HEK293 (cell line): ENCODE results near the gene CCDC112.
A peak's percentile ranks its signal among the peaks of the same experiment; 100 is the strongest.

Experiments
- CTCF ChIA-PET: fragments of 350-600 bp; formaldehyde crosslinking; extraction: SDS; loops from one replicate; lab custom pipeline; 2021; ENCODE audit warnings: antibody characterized with exemption; lab: Yijun Ruan, JAX
- POLR2A ChIA-PET: fragments of 300-600 bp; formaldehyde crosslinking; extraction: SDS; loops from one replicate; lab custom pipeline; 2020; ENCODE audit warnings: antibody characterized with exemption, inconsistent platforms; lab: Yijun Ruan, JAX
- H3K27ac ChIP-seq: fragments of 200-500 bp; sonication (Bioruptor generic); 2 replicates; pipeline ENCODE4 v1.5.1; 2014; ENCODE audit warnings: low read depth, low read length, control low read depth, inconsistent platforms; ENCODE audit errors: extremely low read depth
- H3K36me3 ChIP-seq, 2 experiments: fragments of 200-500 bp in 1 of 2; sonication (Bioruptor generic) in 1 of 2; 1 replicate in 1 of 2; 2 replicates in 1 of 2; pipeline ENCODE4 v1.5.1; 2014 to 2017; ENCODE audit warnings: inconsistent platforms in 2 of 2, low read length in 2 of 2; ENCODE audit not compliant: control insufficient read depth in 2 of 2, insufficient read depth in 1 of 2
- H3K4me1 ChIP-seq: fragments of 200-500 bp; sonication (Bioruptor generic); 2 replicates; pipeline ENCODE4 v1.5.1; 2014; ENCODE audit warnings: mild to moderate bottlenecking, low read length, inconsistent platforms; ENCODE audit not compliant: control insufficient read depth, insufficient read depth
- H3K4me3 ChIP-seq: 2 replicates; pipeline ENCODE4 v1.5.1; 2011; ENCODE audit warnings: low read depth, mild to moderate bottlenecking, control low read depth, low read length, moderate library complexity
- H3K9me3 ChIP-seq: fragments of 200-500 bp; sonication (Bioruptor generic); 2 replicates; pipeline ENCODE4 v1.5.1; 2014; ENCODE audit warnings: low read depth, low read length, inconsistent platforms; ENCODE audit not compliant: control insufficient read depth, insufficient read depth
- RBAK ChIP-seq: fragments of 450-650 bp; formaldehyde crosslinking; IDR thresholded peaks from 2 replicates; pipeline ENCODE4 v1.5.1; 2016; ENCODE audit warnings: missing biosample characterization, missing genetic modification characterization
- REST ChIP-seq: fragments of 450-650 bp; formaldehyde crosslinking; IDR thresholded peaks from 2 replicates; pipeline ENCODE4 v1.5.1; 2016; ENCODE audit warnings: missing biosample characterization, missing genetic modification characterization
- SALL2 ChIP-seq: fragments of 450-650 bp; formaldehyde crosslinking; IDR thresholded peaks from 2 replicates; pipeline ENCODE4 v1.5.0; 2017; ENCODE audit warnings: missing biosample characterization, mild to moderate bottlenecking, missing genetic modification characterization, borderline replicate concordance
- SCRT1 ChIP-seq: fragments of 450-650 bp; formaldehyde crosslinking; IDR thresholded peaks from 2 replicates; pipeline ENCODE4 v1.5.1; 2016; ENCODE audit warnings: missing biosample characterization, missing genetic modification characterization, borderline replicate concordance
- ZBTB48 ChIP-seq: fragments of 450-650 bp; formaldehyde crosslinking; IDR thresholded peaks from 2 replicates; pipeline ENCODE4 v1.5.1; 2016; ENCODE audit warnings: missing biosample characterization, missing genetic modification characterization
- ZNF133 ChIP-seq: fragments of 450-650 bp; formaldehyde crosslinking; IDR thresholded peaks from 2 replicates; pipeline ENCODE4 v1.5.1; 2016; ENCODE audit warnings: missing biosample characterization, missing genetic modification characterization
- ZNF175 ChIP-seq: fragments of 450-650 bp; formaldehyde crosslinking; IDR thresholded peaks from 2 replicates; pipeline ENCODE4 v1.5.1; 2016; ENCODE audit warnings: missing biosample characterization, missing genetic modification characterization
- ZNF302 ChIP-seq: fragments of 450-650 bp; formaldehyde crosslinking; IDR thresholded peaks from 2 replicates; pipeline ENCODE4 v1.5.1; 2016; ENCODE audit warnings: missing biosample characterization, missing genetic modification characterization, low read depth
- ZNF426 ChIP-seq: fragments of 450-650 bp; formaldehyde crosslinking; IDR thresholded peaks from 2 replicates; pipeline ENCODE4 v1.5.1; 2017; ENCODE audit warnings: missing biosample characterization, missing genetic modification characterization, mild to moderate bottlenecking, inconsistent platforms, moderate library complexity
- ZNF513 ChIP-seq: fragments of 450-650 bp; IDR thresholded peaks from 2 replicates; pipeline ENCODE4 v1.5.1; 2018; ENCODE audit warnings: missing biosample characterization, missing genetic modification characterization
- ZNF558 ChIP-seq: fragments of 450-650 bp; formaldehyde crosslinking; IDR thresholded peaks from 2 replicates; pipeline ENCODE4 v1.5.1; 2016; ENCODE audit warnings: missing biosample characterization, missing genetic modification characterization
- ZNF658 ChIP-seq: fragments of 450-650 bp; formaldehyde crosslinking; IDR thresholded peaks from 2 replicates; pipeline ENCODE4; 2016; ENCODE audit warnings: missing biosample characterization, missing genetic modification characterization
- ZNF777 ChIP-seq: fragments of 450-650 bp; formaldehyde crosslinking; IDR thresholded peaks from 2 replicates; pipeline ENCODE4 v1.5.1; 2017; ENCODE audit warnings: missing biosample characterization, missing genetic modification characterization, borderline replicate concordance

CCDC112 gene

GRCh38 chr5:115296124-115297022, at the start of gene CCDC112 (continued):
- TF ChIP-seq ZNF133 (no peak), SCRT1 (tag by site-specific recombination) (peak; percentile 81), ZNF426 (tag by site-specific recombination) (no peak), ZNF175 (tag by site-specific recombination) (no peak), SALL2 (tag by site-specific recombination) (no peak), ZBTB48 (tag by site-specific recombination) (peak; percentile 93)

GRCh38 chr5:115345344-115345743, 48.9 kb upstream of the CCDC112 start:
- TF ChIP-seq ZNF513, result no peak
- TF ChIP-seq ZNF558, result peak; percentile 98
- TF ChIP-seq ZNF302 (tag by site-specific recombination), result no peak

GRCh38 chr5:115343855-115344254, 47.4 kb upstream of the CCDC112 start:
- no peaks in the 10 kb centered on the region for H3K9me3 ChIP-seq
- H3K36me3 ChIP-seq, result no peaks in the 10 kb centered on the region
- POLR2A ChIA-PET, result no interaction called here
- H3K27ac ChIP-seq, result no peak overlapping the region
- H3K4me1 ChIP-seq, result no peaks in the 10 kb centered on the region
- CTCF ChIA-PET, result interaction anchor here (0.7 kb wide), 1 partner anchor 14 kb away, joined by 3 read pairs; no protein-coding TSS in a partner anchor
- H3K4me3 ChIP-seq, result no peak overlapping the region
- 0 out of 2 replicates have a peak, but pooled peaks have one; percentile 24 for TF ChIP-seq REST (tag by site-specific recombination)
- no peak for TF ChIP-seq ZNF658 (tag by site-specific recombination)
- no peak for TF ChIP-seq ZNF133
- no peak for TF ChIP-seq ZNF777 (tag by site-specific recombination)
- TF ChIP-seq RBAK, result no peak

More at GRCh38 chr5:115345344-115345743, 48.9 kb upstream of the CCDC112 start:
- CTCF ChIA-PET, result no interaction called here
- no peak overlapping the region for H3K27ac ChIP-seq
- H3K9me3 ChIP-seq, result no peaks in the 10 kb centered on the region
- no peaks in the 10 kb centered on the region for H3K36me3 ChIP-seq
- no peak overlapping the region for H3K4me3 ChIP-seq
- POLR2A ChIA-PET, result no interaction called here
- H3K4me1 ChIP-seq, result 0 out of 2 replicates have a peak, but pooled peaks cover 2% of the 10 kb centered on the region
